Measurements from ENCODE around the gene CCNT1. TPM values are rescaled to one million over a fixed set of nuclear protein-coding genes. Genes with fewer than 3 reads are reported as not detected.
"Not testable (repeated sequence)": the region's sequence is repeated elsewhere in the genome, so short reads cannot be mapped to it uniquely, and the experiment has no call there.

The CCNT1 gene
- polyA plus RNA-seq, 3 donors = 2.3 to 8.3 (median 4.4) TPM

DNA sequence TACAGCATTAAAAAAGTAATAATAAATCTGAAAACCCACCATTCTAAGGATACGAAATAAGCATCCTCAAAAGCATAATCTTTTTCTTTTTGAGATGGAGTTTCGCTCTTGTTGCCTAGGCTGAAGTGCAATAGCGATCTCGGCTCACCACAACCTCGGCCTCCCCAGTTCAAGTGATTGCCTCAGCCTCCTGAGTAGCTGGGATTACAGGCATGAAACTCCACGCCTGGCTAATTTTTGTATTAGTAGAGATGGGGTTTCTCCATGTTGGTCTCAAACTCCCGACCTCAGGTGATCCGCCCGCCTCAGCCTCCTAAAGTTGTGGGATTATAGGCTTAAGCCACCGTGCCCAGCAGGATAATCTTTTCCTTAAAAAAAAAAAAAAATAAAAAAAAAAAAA is 4.3 kb downstream of the CCNT1 start:
- H2AFZ ChIP-seq (ENCODE audit: insufficient read depth, low read depth, low read length, poor library complexity, severe bottlenecking) = no peak overlapping the region
- peaks cover 43 to 68% of the 10 kb centered on the region in 2 donors for H3K36me3 ChIP-seq (replicated peaks in 1 of 2; ENCODE audit: control insufficient read depth in 1 of 2, insufficient read depth in 2 of 2, low read length in 2 of 2)
- H3K27ac ChIP-seq (ENCODE audit: low read depth in 1 of 2, low read length in 2 of 2) = no peak overlapping the region
- no peak for DNase-seq
- no peaks in the 10 kb centered on the region for H3K9me3 ChIP-seq (replicated peaks in 1 of 2; ENCODE audit: control insufficient read depth in 1 of 2, insufficient read depth in 1 of 2, low read length in 2 of 2)
- Mint-ChIP-seq H3K27ac (peak overlapping the region in 1 of 7 donors; percentile 55), H3K27me3 (ENCODE audit: low read depth in 3 of 3) (no peaks in the 10 kb centered on the region), H3K4me3 (no peak overlapping the region), H3K9me3 (no peaks in the 10 kb centered on the region), H3K4me1 (peaks cover 29% of the 10 kb centered on the region), H3K36me3 (peaks cover 47 to 73% of the 10 kb centered on the region in 2 donors)
- H3K4me2 ChIP-seq (replicated peaks; ENCODE audit: extremely low read depth, low read length, poor library complexity, severe bottlenecking) = no peak overlapping the region
- H3K79me2 ChIP-seq (ENCODE audit: insufficient read depth, low read length) = peaks cover 91% of the 10 kb centered on the region
- WGBS (ENCODE audit: insufficient coverage) = no CpG with 5 or more reads among the region's 10 CpGs
- H3K9ac ChIP-seq (ENCODE audit: insufficient read depth, low read length, poor library complexity, severe bottlenecking) = no peak overlapping the region
- intact Hi-C loops (cut with micrococcal nuclease) = no loop called here
- H3K4me3 ChIP-seq (replicated peaks in 1 of 3; ENCODE audit: low read depth in 2 of 3, low read length in 3 of 3) = no peak overlapping the region
- no peaks in the 10 kb centered on the region for H3K27me3 ChIP-seq (ENCODE audit: control insufficient read depth in 2 of 2, insufficient read depth in 2 of 2, low read length in 2 of 2)
- H4K20me1 ChIP-seq (ENCODE audit: insufficient read depth, low read length) = peaks cover 41% of the 10 kb centered on the region
- peaks cover 13 to 24% of the 10 kb centered on the region in 2 donors for H3K4me1 ChIP-seq (ENCODE audit: control insufficient read depth in 1 of 2, insufficient read depth in 2 of 2, low read length in 2 of 2)
- TF ChIP-seq, protein P1, sequence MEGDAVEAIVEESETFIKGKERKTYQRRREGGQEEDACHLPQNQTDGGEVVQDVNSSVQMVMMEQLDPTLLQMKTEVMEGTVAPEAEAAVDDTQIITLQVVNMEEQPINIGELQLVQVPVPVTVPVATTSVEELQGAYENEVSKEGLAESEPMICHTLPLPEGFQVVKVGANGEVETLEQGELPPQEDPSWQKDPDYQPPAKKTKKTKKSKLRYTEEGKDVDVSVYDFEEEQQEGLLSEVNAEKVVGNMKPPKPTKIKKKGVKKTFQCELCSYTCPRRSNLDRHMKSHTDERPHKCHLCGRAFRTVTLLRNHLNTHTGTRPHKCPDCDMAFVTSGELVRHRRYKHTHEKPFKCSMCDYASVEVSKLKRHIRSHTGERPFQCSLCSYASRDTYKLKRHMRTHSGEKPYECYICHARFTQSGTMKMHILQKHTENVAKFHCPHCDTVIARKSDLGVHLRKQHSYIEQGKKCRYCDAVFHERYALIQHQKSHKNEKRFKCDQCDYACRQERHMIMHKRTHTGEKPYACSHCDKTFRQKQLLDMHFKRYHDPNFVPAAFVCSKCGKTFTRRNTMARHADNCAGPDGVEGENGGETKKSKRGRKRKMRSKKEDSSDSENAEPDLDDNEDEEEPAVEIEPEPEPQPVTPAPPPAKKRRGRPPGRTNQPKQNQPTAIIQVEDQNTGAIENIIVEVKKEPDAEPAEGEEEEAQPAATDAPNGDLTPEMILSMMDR (IDR thresholded peaks at IDR 0.05) = no peak

DNA sequence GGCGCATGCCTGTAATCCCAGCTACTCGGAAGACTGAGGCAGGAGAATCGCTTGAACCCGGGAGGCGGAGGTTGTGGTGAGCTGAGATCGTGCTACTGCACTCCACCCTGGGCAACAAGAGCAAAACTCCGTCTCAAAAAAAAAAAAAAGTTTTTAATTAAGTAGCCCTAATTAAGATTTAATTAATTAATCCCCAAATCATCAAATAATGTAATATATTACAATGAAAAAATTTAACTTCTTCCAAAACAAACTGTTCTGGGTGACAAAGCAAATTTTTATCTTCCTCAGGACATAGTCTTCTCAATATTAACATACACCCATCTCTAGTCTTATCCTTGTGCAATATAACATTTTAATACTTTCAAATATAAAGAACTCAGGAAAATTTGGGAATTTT is 17.7 kb downstream of the CCNT1 start:
- H3K4me2 ChIP-seq (replicated peaks; ENCODE audit: extremely low read depth, low read length, poor library complexity, severe bottlenecking); H3K9ac ChIP-seq (ENCODE audit: insufficient read depth, low read length, poor library complexity, severe bottlenecking); H3K9me3 Mint-ChIP-seq; H2AFZ ChIP-seq (ENCODE audit: insufficient read depth, low read depth, low read length, poor library complexity, severe bottlenecking); H3K4me1 ChIP-seq (ENCODE audit: control insufficient read depth in 1 of 2, insufficient read depth in 2 of 2, low read length in 2 of 2); intact Hi-C loops (cut with micrococcal nuclease); DNase-seq; H3K4me3 Mint-ChIP-seq; H3K27ac ChIP-seq (ENCODE audit: low read depth in 1 of 2, low read length in 2 of 2); H3K27me3 Mint-ChIP-seq (ENCODE audit: low read depth in 3 of 3); H3K27ac Mint-ChIP-seq; H3K27me3 ChIP-seq (ENCODE audit: control insufficient read depth in 2 of 2, insufficient read depth in 2 of 2, low read length in 2 of 2); H3K9me3 ChIP-seq (replicated peaks in 1 of 2; ENCODE audit: control insufficient read depth in 1 of 2, insufficient read depth in 1 of 2, low read length in 2 of 2); H3K4me1 Mint-ChIP-seq; H3K4me3 ChIP-seq (replicated peaks in 1 of 3; ENCODE audit: low read depth in 2 of 3, low read length in 3 of 3): not testable (repeated sequence)
- WGBS (ENCODE audit: insufficient coverage) = 100% methylated on average over 4 of the region's 7 CpGs
- H3K36me3 ChIP-seq (replicated peaks in 1 of 2; ENCODE audit: control insufficient read depth in 1 of 2, insufficient read depth in 2 of 2, low read length in 2 of 2) = peaks cover 66 to 87% of the 10 kb centered on the region in 2 donors
- peaks cover 47% of the 10 kb centered on the region for H4K20me1 ChIP-seq (ENCODE audit: insufficient read depth, low read length)
- peaks cover 59 to 91% of the 10 kb centered on the region in 2 donors for H3K36me3 Mint-ChIP-seq
- H3K79me2 ChIP-seq (ENCODE audit: insufficient read depth, low read length) = peaks cover 51% of the 10 kb centered on the region

Data from CD14-positive monocyte (primary cell).